ENCODE measurements around the gene RPL6.
"Not testable (repeated sequence)": the region's sequence is repeated elsewhere in the genome, so short reads cannot be mapped to it uniquely, and the experiment has no call there.

The RPL6 gene

GRCh38 chr12:112409064-112409905, at the start of gene RPL6:
RPL6 (minus strand) TSS chr12:112409605; CDS start chr12:112408656, 949 bp downstream.
- DNase-seq: peak; percentile 95

GRCh38 chr12:112458751-112459150, 49.3 kb upstream of the RPL6 start:
- no peak for DNase-seq

GRCh38 chr12:112458330-112458729, 48.9 kb upstream of the RPL6 start:
- no peak for DNase-seq

GRCh38 chr12:112457142-112457541, 47.7 kb upstream of the RPL6 start:
- not testable (repeated sequence) for DNase-seq

- no peak for DNase-seq
Observed at GRCh38 chr12:112456029-112456428, 46.6 kb upstream of the RPL6 start.

- DNase-seq: no peak
Observed at GRCh38 chr12:112450725-112451124, 41.3 kb upstream of the RPL6 start.

- DNase-seq: not testable (repeated sequence)
Observed at GRCh38 chr12:112448165-112448564, 38.8 kb upstream of the RPL6 start.

- no peak for DNase-seq
Observed at GRCh38 chr12:112447106-112447505, 37.7 kb upstream of the RPL6 start.

GRCh38 chr12:112446008-112446725, 36.8 kb upstream of the RPL6 start:
- no peak for DNase-seq

- DNase-seq: no peak
Observed at GRCh38 chr12:112443916-112444315, 34.5 kb upstream of the RPL6 start.

GRCh38 chr12:112440653-112441052, 31.2 kb upstream of the RPL6 start:
- DNase-seq: not testable (repeated sequence)

- no peak for DNase-seq
Observed at GRCh38 chr12:112439769-112440168, 30.4 kb upstream of the RPL6 start.

- not testable (repeated sequence) for DNase-seq
Observed at GRCh38 chr12:112438645-112439044, 29.2 kb upstream of the RPL6 start.

GRCh38 chr12:112433551-112433950, 24.1 kb upstream of the RPL6 start:
- DNase-seq: no peak

GRCh38 chr12:112431965-112432364, 22.6 kb upstream of the RPL6 start:
- DNase-seq: no peak

GRCh38 chr12:112430929-112431328, 21.5 kb upstream of the RPL6 start:
- DNase-seq: no peak

- no peak for DNase-seq
Observed at GRCh38 chr12:112427760-112428159, 18.4 kb upstream of the RPL6 start.

- no peak for DNase-seq
Observed at GRCh38 chr12:112425582-112426382, 16.4 kb upstream of the RPL6 start.

- DNase-seq: no peak
Observed at GRCh38 chr12:112424126-112424525, 14.7 kb upstream of the RPL6 start.

- no peak for DNase-seq
Observed at GRCh38 chr12:112422531-112422930, 13.1 kb upstream of the RPL6 start.

- DNase-seq: no peak
Observed at GRCh38 chr12:112421363-112421762, 12.0 kb upstream of the RPL6 start.

- DNase-seq: no peak
Observed at GRCh38 chr12:112420740-112421139, 11.3 kb upstream of the RPL6 start.
